ENCODE measurements around the gene OGFOD3.

DNA sequence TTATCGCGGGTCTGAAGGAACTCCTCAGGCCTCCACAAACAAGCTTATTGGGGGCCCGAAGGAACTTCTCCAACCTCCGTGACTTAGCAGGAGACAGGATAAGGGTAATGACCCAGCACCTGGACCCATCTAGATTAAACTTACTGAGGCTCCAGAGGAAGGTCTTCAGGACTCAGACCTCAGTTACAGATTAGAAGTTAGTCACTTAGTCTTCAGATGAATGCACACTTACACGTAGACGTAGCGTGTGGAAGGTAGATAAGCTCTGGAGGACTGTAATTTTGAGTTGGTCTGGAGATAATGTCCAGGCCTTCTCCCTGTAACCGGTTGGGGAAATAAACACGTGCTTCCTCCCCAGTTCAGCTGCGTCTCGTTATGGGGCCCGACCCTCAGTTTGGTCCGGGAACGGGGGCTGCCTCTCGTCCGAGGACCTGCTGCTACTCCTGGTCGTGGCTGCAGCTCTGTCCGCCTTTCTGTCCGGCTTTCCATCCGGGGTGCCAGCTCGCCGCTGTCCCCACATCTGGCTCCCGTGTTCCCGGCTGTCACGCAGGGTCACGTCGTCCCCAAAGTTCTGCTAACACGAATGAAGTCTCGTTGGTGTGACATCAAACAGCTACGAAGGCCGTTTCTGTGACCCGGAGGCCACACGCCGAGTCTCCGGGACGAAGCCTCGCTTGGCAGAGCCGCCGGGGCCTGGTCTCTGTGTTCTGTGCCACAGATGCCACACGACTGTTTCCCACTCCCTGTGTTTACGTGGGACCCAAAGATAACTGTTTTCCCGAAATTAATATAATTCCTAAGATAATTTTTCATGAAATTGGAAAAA, 73.0 kb downstream of the OGFOD3 start:
- TF ChIP-seq, protein P1, sequence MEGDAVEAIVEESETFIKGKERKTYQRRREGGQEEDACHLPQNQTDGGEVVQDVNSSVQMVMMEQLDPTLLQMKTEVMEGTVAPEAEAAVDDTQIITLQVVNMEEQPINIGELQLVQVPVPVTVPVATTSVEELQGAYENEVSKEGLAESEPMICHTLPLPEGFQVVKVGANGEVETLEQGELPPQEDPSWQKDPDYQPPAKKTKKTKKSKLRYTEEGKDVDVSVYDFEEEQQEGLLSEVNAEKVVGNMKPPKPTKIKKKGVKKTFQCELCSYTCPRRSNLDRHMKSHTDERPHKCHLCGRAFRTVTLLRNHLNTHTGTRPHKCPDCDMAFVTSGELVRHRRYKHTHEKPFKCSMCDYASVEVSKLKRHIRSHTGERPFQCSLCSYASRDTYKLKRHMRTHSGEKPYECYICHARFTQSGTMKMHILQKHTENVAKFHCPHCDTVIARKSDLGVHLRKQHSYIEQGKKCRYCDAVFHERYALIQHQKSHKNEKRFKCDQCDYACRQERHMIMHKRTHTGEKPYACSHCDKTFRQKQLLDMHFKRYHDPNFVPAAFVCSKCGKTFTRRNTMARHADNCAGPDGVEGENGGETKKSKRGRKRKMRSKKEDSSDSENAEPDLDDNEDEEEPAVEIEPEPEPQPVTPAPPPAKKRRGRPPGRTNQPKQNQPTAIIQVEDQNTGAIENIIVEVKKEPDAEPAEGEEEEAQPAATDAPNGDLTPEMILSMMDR (IDR thresholded peaks at IDR 0.05; ENCODE audit: poor library complexity) = no peak
- TF ChIP-seq EZH2phosphoT487 (IDR thresholded peaks at IDR 0.05; ENCODE audit: low read depth, severe bottlenecking, unreplicated experiment) = no peak
- no peak for TF ChIP-seq EZH2 (IDR thresholded peaks at IDR 0.05; ENCODE audit: borderline replicate concordance)

Measured in hepatocyte (in vitro differentiated cells).